HepG2 (cell line): ENCODE measurements around the gene CALD1. TPM values are rescaled to one million over a fixed set of nuclear protein-coding genes. Genes with fewer than 3 reads are reported as not detected.

ENCODE experiments used
- ATAC-seq: fragments of 200-7000 bp; cut with Tn5 transposase; 3 replicates; pipeline ENCODE4 v1.9.1; 2020; ENCODE audit warnings: mild to moderate bottlenecking, moderate library complexity
- BruUV-seq: library from RNA; stranded (reverse); fragments of 400-500 nt; replicated peaks from 2 replicates; lab custom pipeline; 2021; lab: Mats Ljungman, UMichigan
- CTCF ChIA-PET: fragments of 300-600 bp; formaldehyde crosslinking; extraction: SDS; loops from one replicate; lab custom pipeline; 2021; ENCODE audit warnings: low total read pairs, inconsistent platforms, low intra/inter-chr PET ratio; lab: Yijun Ruan, JAX
- POLR2A ChIA-PET: fragments of 350-600 bp; sonication (Branson Sonifier 250); formaldehyde crosslinking; loops from one replicate; lab custom pipeline; 2020; ENCODE audit warnings: antibody characterized with exemption, inconsistent platforms; lab: Yijun Ruan, JAX
- DNase-seq: peaks from one replicate; pipeline ENCODE4 v3.0.0-alpha.2; 2015; ENCODE audit warnings: low spot score
- FAIRE-seq: peaks from 3 replicates; lab custom pipeline; 2011; peaks lifted over from hg19 to GRCh38; lab: Jason Lieb, UNC
- H2AFZ ChIP-seq: one replicate; pipeline ENCODE4 v1.6.1; 2011; ENCODE audit warnings: low read length, inconsistent platforms
- H3K27ac ChIP-seq: fragments of 300-600 bp; 3 replicates; pipeline ENCODE4 v1.8.0; 2011; ENCODE audit warnings: mixed run types, mild to moderate bottlenecking, mixed read lengths, low read length, inconsistent platforms; ENCODE audit not compliant: insufficient read depth; ENCODE audit errors: extremely low read length
- H3K27me3 ChIP-seq, 2 experiments: fragments of 200-600 bp in 1 of 2; 2 replicates in 1 of 2; 3 replicates in 1 of 2; pipeline versions ENCODE4 v1.6.0 to v1.8.0; 2011; ENCODE audit warnings: low read length in 2 of 2, mild to moderate bottlenecking in 2 of 2, moderate library complexity in 2 of 2, inconsistent platforms in 1 of 2; ENCODE audit not compliant: insufficient read depth in 2 of 2, control insufficient read depth in 1 of 2
- H3K36me3 ChIP-seq, 2 experiments: fragments of 200-600 bp in 1 of 2; replicated peaks in 1 of 2; 2 replicates in 1 of 2; 3 replicates in 1 of 2; pipeline versions ENCODE4 v1.5.1 to v1.8.0; 2011; ENCODE audit warnings: low read length in 2 of 2, inconsistent platforms in 1 of 2; ENCODE audit not compliant: insufficient read depth in 2 of 2, control insufficient read depth in 1 of 2
- H3K4me1 ChIP-seq: 2 replicates; pipeline ENCODE4 v1.5.1; 2012; ENCODE audit warnings: low read length, inconsistent platforms; ENCODE audit not compliant: insufficient read depth
- H3K4me2 ChIP-seq: 2 replicates; pipeline ENCODE4 v1.6.0; 2011; ENCODE audit warnings: low read depth, low read length, inconsistent platforms
- H3K4me3 ChIP-seq, 3 experiments: fragments of 200-600 bp in 1 of 3; sonication (generic), shearing (Covaris generic) in 1 of 3; replicated peaks in 1 of 3; 2 replicates each; pipeline ENCODE4 v1.5.1; 2011 to 2016; ENCODE audit warnings: low read length in 3 of 3, inconsistent platforms in 2 of 3, low read depth in 2 of 3, mild to moderate bottlenecking in 2 of 3, control low read depth in 1 of 3, mixed read lengths in 1 of 3; ENCODE audit not compliant: insufficient read depth in 1 of 3
- H3K79me2 ChIP-seq: one replicate; pipeline ENCODE4 v1.6.1; 2011; ENCODE audit warnings: low read length, inconsistent platforms; ENCODE audit not compliant: insufficient read depth
- H3K9ac ChIP-seq: 2 replicates; pipeline ENCODE4 v1.6.0; 2011; ENCODE audit warnings: mild to moderate bottlenecking, low read depth, low read length, inconsistent platforms; ENCODE audit not compliant: insufficient read depth
- H3K9me3 ChIP-seq: 2 replicates; pipeline ENCODE4 v1.5.1; 2012; ENCODE audit warnings: mild to moderate bottlenecking, low read length
- H4K20me1 ChIP-seq: 2 replicates; pipeline ENCODE4 v1.6.0; 2011; ENCODE audit warnings: inconsistent platforms, mild to moderate bottlenecking, low read length, moderate library complexity; ENCODE audit not compliant: insufficient read depth
- ETV6 ChIP-seq: sonication (generic); formaldehyde crosslinking; conservative IDR thresholded peaks from 2 replicates; pipeline ENCODE4 v1.4.0; 2020; ENCODE audit warnings: missing genetic modification reagents
- FOXJ3 ChIP-seq: sonication (generic); formaldehyde crosslinking; IDR thresholded peaks from 2 replicates; pipeline ENCODE4 v1.4.0; 2020; ENCODE audit warnings: missing genetic modification reagents, mild to moderate bottlenecking, borderline replicate concordance
- HIC2 ChIP-seq: sonication (generic); formaldehyde crosslinking; IDR thresholded peaks from 2 replicates; pipeline ENCODE4 v1.9.0; 2022; ENCODE audit warnings: low read depth, missing genetic modification reagents
- KDM4B ChIP-seq: sonication (generic); formaldehyde crosslinking; IDR thresholded peaks from 2 replicates; pipeline ENCODE4 v1.4.0; 2020; ENCODE audit warnings: missing genetic modification reagents
- MLLT10 ChIP-seq: sonication (generic); formaldehyde crosslinking; IDR thresholded peaks from 2 replicates; pipeline ENCODE4 v1.4.0; 2020; ENCODE audit warnings: missing genetic modification reagents
- MTA1 ChIP-seq: sonication (generic); formaldehyde crosslinking; IDR thresholded peaks from 2 replicates; pipeline ENCODE4 v1.4.0; 2020; ENCODE audit warnings: missing genetic modification reagents, mild to moderate bottlenecking, borderline replicate concordance
- RORA ChIP-seq: sonication (generic); formaldehyde crosslinking; IDR thresholded peaks from 2 replicates; pipeline ENCODE4 v1.5.0; 2020; ENCODE audit warnings: mild to moderate bottlenecking, missing genetic modification reagents, moderate library complexity
- TFE3 ChIP-seq: IDR thresholded peaks from 2 replicates; pipeline ENCODE4 v1.6.1; 2016
- ZBTB25 ChIP-seq: IDR thresholded peaks from 2 replicates; pipeline ENCODE4 v1.6.1; 2018; ENCODE audit warnings: missing genetic modification reagents
- ZMYM2 ChIP-seq: sonication (generic); formaldehyde crosslinking; IDR thresholded peaks from 2 replicates; pipeline ENCODE4 v1.8.0; 2022; ENCODE audit warnings: mild to moderate bottlenecking, missing genetic modification reagents
- ZNF230 ChIP-seq: sonication (generic); formaldehyde crosslinking; IDR thresholded peaks from 2 replicates; pipeline ENCODE4 v1.4.0; 2020; ENCODE audit warnings: mild to moderate bottlenecking, missing genetic modification reagents
- ZNF709 ChIP-seq: sonication (generic); formaldehyde crosslinking; IDR thresholded peaks from 2 replicates; pipeline ENCODE4 v1.5.0; 2020; ENCODE audit warnings: mild to moderate bottlenecking, missing genetic modification reagents
- WGBS: methylation state at CpG from one replicate; pipeline ENCODE4 v1.1.6; 2017; ENCODE audit warnings: low lambda C conversion rate; 5-methylcytosine and 5-hydroxymethylcytosine counted together
- in situ Hi-C: cut with HindIII; loops from 2 replicates; pipeline ENCODE4 v1.10.0; 2017; ENCODE audit warnings: low pct_unique_long_range_greater_than_20kb; ENCODE audit not compliant: extremely low pct_ligation_motif_present
- intact Hi-C: fragments of 100-400 bp; cut with micrococcal nuclease; formaldehyde crosslinking; loops from one replicate; pipeline ENCODE4 v1.10.0; 2022; ENCODE audit not compliant: unreplicated experiment
- polyA plus RNA-seq, 8 experiments: library from polyadenylated mRNA; depleted of rRNA in 3 of 8; stranded (reverse) in 7 of 8; unstranded in 1 of 8; fragments of >200 nt; fragmentation: Illumina TruSeq in 4 of 8; extraction: Trizol in 4 of 8; gene quantifications; 2 replicates each; pipeline versions ENCODE4 v1.2.1 to v1.2.3, GENCODE V29; 2011 to 2016; ENCODE audit warnings: low read depth in 4 of 8, missing spikeins in 1 of 8, mixed read lengths in 1 of 8; ENCODE audit not compliant: insufficient read depth in 1 of 8
- total RNA-seq, 5 experiments: library from RNA; depleted of rRNA; stranded (reverse); fragments of >200 nt; fragmentation: Illumina TruSeq; extraction: Trizol; gene quantifications; 2 replicates each; pipeline ENCODE4 v1.2.3, GENCODE V29; 2016; ENCODE audit warnings: low read depth in 1 of 5

Gene CALD1
- total and polyA plus RNA-seq, 2 of the 13 experiments (the other 11 are each of a cell fraction or from before 2014, with no cell fraction given): 53.0 to 112 TPM

GRCh38 chr7:134777908-134778580, 1.4 kb upstream of the CALD1 start:
- TF ChIP-seq ZBTB25 (CRISPR knock-in tag) (no peak), HIC2 (CRISPR knock-in tag) (no peak), TFE3 (CRISPR knock-in tag) (no peak), ZNF230 (CRISPR knock-in tag) (no peak), MTA1 (CRISPR knock-in tag) (no peak), ZNF709 (CRISPR knock-in tag) (no peak), MLLT10 (no peak), ETV6 (CRISPR knock-in tag) (no peak), RORA (CRISPR knock-in tag) (no peak), ZMYM2 (CRISPR knock-in tag) (no peak), FOXJ3 (CRISPR knock-in tag) (no peak), KDM4B (no peak)
- ChIA-PET POLR2A (no interaction called here), CTCF (no interaction called here)
- intact Hi-C loops (no loop called here), in situ Hi-C loops (no loop called here)
- Histone ChIP-seq H3K27ac (no peak overlapping the region), H2AFZ (no peak overlapping the region), H3K27me3 (no peaks in the 10 kb centered on the region), H3K79me2 (no peaks in the 10 kb centered on the region), H3K9me3 (no peaks in the 10 kb centered on the region), H3K4me3 (no peak overlapping the region), H4K20me1 (no peaks in the 10 kb centered on the region), H3K4me1 (peaks cover 15% of the 10 kb centered on the region), H3K36me3 (no peaks in the 10 kb centered on the region), H3K4me2 (no peak overlapping the region), H3K9ac (no peak overlapping the region)
- FAIRE-seq: no peak
- ATAC-seq: no peak
- WGBS: 44% methylated on average over 2 of the region's 2 CpGs
- no peak for DNase-seq
- BruUV-seq: no TSS peak
